D721Med (cell line): ENCODE results near the gene PPAN.

Source experiments
- DNase-seq: peaks from one replicate; pipeline ENCODE4 v3.0.0; 2011; ENCODE audit warnings: low spot score; ENCODE audit not compliant: insufficient read length
- FAIRE-seq: peaks from 2 replicates; lab custom pipeline; 2011; peaks lifted over from hg19 to GRCh38; lab: Jason Lieb, UNC
- TF ChIP-seq, protein P1 (sequence below): IDR thresholded peaks from 2 replicates; pipeline ENCODE4 v1.5.1; 2012; ENCODE audit warnings: mild to moderate bottlenecking, control low read depth; ENCODE audit not compliant: insufficient read depth; ENCODE audit errors: missing control alignments

Gene PPAN

DNA sequence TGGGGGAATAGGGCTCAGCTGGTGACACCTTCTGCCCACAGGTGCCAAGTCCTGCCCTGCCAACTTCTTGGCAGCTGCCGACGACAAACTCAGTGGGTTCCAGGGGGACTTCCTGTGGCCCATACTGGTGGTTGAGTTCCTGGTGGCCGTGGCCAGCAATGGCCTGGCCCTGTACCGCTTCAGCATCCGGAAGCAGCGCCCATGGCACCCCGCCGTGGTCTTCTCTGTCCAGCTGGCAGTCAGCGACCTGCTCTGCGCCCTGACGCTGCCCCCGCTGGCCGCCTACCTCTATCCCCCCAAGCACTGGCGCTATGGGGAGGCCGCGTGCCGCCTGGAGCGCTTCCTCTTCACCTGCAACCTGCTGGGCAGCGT lies 7.4 kb downstream of the PPAN start:
- no peak for FAIRE-seq
- peak; percentile 2 for DNase-seq
- TF ChIP-seq, protein P1, sequence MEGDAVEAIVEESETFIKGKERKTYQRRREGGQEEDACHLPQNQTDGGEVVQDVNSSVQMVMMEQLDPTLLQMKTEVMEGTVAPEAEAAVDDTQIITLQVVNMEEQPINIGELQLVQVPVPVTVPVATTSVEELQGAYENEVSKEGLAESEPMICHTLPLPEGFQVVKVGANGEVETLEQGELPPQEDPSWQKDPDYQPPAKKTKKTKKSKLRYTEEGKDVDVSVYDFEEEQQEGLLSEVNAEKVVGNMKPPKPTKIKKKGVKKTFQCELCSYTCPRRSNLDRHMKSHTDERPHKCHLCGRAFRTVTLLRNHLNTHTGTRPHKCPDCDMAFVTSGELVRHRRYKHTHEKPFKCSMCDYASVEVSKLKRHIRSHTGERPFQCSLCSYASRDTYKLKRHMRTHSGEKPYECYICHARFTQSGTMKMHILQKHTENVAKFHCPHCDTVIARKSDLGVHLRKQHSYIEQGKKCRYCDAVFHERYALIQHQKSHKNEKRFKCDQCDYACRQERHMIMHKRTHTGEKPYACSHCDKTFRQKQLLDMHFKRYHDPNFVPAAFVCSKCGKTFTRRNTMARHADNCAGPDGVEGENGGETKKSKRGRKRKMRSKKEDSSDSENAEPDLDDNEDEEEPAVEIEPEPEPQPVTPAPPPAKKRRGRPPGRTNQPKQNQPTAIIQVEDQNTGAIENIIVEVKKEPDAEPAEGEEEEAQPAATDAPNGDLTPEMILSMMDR, result no peak

DNA sequence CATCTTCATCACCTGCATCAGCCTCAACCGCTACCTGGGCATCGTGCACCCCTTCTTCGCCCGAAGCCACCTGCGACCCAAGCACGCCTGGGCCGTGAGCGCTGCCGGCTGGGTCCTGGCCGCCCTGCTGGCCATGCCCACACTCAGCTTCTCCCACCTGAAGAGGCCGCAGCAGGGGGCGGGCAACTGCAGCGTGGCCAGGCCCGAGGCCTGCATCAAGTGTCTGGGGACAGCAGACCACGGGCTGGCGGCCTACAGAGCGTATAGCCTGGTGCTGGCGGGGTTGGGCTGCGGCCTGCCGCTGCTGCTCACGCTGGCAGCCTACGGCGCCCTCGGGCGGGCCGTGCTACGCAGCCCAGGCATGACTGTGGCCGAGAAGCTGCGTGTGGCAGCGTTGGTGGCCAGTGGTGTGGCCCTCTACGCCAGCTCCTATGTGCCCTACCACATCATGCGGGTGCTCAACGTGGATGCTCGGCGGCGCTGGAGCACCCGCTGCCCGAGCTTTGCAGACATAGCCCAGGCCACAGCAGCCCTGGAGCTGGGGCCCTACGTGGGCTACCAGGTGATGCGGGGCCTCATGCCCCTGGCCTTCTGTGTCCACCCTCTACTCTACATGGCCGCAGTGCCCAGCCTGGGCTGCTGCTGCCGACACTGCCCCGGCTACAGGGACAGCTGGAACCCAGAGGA lies 7.9 kb downstream of the PPAN start:
- DNase-seq (peak; percentile 6), FAIRE-seq (no peak)
- TF ChIP-seq, protein P1, result no peak

DNA sequence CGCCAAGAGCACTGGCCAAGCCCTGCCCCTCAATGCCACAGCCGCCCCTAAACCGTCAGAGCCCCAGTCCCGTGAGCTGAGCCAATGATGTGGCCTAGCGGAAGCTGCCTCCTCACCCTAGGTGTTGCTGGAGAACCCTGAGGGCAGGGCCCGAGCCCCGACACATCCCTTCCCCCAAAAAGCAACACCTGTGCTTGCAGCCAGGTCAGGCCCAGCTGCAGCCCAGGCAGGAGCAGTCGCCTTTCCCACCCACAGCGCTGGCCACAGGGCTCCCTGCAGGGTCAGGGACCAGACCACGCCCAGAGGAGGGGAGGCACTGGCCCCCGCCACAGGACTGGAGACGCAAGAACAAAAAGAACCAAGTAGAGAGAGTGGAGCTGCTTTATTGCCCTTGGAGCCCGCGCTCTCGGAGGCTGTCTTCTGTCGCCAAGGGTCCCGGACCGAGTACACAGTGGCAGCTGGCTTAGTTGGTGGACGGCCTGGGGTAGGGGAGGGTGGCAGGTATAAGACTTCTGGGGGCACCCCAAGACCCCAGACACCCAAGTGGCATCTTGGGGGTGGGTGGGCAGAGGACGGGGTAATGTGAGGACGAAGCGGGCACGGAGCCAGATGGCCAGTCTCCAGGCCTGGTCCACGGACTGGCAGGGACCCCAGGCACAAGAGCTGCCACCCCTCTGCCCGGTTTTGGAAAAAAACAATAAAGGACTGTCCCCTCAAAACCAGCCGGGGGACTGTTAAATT lies 8.7 kb downstream of the PPAN start:
- FAIRE-seq (no peak), DNase-seq (peak; percentile 4)
- TF ChIP-seq, protein P1, result no peak

DNA sequence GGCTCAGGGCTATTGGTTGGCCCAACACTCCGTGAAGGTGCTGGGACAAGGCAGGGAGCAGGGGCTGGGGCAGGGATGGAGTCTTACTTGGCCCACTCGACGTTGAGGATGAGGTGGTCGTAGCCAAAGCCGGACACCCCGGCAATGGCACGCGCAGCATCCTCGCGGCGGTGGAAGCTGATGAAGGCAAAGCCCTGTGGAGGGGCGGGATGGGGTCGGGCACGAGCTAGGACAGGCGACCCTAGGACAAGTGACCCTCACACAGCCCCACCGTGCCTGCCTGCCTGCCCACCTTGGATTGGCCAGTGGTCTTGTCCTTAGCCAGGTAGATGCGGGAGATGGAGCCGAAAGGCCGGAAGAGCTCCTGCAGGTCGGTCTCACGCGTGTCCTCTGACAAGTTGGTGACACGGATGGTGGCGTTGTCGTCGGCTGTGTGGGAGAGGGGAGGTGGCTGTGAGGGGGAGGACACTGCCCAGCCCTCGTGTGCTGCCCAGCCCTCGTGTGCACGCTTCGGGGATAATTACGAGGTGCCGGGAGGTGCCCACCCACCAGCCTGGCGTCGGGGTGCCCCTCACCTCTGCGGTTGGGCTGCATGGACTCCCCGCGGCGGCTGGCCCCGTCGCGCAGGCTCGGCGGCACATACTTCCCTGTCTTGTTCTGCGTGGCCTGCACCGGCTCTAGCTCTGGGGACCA lies 9.4 kb downstream of the PPAN start:
- no peak for FAIRE-seq
- TF ChIP-seq, protein P1, result no peak
- peak; percentile 1 for DNase-seq

DNA sequence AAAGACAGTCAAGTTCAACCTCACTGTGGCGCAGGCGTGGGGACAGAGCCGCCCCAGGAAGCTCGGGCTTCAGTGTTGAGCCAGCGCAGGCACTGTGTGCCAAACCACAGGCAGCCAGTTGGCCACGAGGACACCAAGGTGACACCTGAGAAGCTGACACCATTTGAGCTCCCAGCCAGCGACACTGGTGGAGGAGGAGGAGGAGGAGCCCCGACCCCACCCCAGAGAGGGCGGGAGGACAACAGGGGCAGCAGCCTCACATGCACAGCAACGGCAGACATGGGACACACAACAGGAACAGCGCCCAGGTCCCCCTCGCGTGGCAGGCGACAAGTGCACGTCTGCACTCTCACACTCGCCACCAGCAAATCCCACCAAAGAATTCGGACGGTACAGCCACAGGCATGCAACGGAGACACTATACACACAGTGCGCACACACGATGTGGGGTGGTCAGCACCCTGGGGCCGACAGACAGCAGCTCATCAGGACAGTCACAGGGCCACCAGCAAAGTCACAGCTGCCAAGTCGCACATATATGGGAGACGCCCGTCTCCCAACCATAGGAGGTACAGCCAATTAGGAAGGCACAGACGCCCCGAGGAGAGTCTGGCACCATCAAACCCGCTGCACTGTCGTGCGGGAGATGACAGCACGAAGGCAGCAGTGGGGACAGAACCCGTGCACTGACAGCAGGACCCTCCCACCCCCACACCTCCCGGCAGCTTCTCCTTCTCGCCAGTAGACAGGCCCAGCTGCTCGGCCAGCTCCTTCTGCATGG lies 10.1 kb downstream of the PPAN start:
- FAIRE-seq (no peak), DNase-seq (peak; percentile 3)
- TF ChIP-seq, protein P1, result no peak

DNA sequence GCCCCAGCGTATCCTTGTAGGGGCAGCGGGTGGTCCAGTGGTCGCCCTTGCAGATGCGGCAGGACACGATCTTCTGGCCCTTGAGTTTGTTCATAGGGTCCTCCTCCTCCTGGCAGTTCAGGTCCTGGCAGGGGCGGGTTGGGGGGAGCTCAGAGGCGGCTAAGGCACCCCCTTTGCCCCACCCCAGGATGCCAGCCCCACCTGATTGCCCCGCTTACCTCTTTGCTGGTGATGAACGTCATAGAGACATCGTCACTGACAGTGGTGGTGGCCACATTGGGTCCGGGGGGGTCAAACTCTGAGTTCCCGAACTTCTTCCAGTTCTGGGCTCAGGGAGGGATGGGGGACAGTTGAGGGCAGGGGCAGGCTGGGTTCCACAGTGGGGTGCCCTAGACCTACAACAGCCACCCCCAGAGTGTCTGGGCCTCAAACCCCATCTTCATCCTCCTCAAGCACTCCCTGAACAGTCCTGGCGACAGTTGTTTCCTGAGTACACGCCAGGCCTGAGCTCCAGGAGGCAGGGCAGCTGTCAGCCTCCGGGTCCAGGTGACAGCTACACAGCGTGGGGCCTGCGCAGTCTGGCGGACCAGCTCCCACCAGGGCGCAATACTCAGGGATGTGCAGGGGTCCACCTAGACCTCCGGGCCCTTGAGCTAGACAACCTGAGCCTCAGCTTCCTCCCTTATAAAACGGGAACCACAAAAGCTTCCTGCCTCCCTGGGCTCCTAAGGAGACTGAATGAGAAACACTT lies 10.9 kb downstream of the PPAN start:
- DNase-seq (no peak), FAIRE-seq (no peak)
- TF ChIP-seq, protein P1, result no peak
